Activated CD4-positive, CD25-positive, alpha-beta regulatory T cell treated with anti-CD3 and anti-CD28 coated beads, Interleukin-2, amount 50 U/mL, for 72 hours (primary cell): ENCODE data around the gene PRPS1L1.

Experiments
- DNase-seq: peaks from one replicate; pipeline ENCODE4 v3.0.0; 2021

PRPS1L1 gene

GRCh38 chr7:18013936-18014335 is 13.7 kb downstream of the PRPS1L1 start:
- no peak for DNase-seq

DNA sequence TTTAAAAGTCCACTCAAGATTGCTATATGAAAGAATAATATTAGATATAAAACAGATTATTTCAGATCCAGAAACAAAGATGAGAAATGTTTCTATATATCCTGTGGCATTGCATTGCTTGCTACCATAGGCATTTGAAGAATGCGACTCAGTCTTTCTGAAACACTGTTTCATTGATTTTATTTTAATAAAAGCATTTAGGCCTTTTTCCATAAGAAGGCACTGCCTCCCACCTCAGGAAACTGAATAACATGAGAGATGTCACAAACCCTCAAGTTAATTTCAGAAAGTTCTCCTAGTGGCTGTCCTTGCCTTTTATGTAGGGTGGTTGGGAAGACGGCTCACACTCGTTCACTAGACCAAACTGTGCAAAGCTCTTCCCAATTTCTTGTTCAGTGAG is 23.3 kb downstream of the PRPS1L1 start:
- no peak for DNase-seq

DNA sequence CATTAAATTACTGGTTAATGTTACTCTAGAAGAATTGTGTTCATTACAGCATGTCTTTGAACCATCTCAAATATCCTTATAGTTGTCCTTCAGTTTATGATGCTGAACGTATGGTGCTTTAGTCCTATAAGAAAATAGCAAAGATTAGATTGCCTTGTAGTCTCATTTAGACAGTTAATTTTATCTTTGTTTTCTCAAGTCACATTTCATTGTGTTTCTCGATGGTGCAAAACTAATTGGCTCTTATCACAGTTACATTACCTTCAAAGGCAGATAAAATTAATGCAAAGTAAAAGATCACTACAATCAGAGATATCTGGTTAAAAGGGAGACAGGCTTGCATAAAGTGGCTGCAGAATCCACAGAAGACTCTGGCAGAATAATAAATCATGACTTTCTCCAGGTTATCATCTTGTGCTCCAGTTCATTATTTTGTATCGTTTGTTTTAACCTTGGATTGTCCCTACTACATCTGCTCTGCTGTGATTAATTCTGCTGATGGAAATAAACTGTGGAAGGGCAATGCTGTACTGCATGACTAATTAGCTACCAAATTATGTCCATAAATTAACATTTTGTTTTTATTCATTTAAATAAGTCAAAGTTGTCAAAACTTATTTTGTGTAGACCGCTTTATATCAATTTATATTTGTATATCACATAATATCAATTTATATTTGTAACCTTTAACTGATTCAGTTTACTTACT is 24.2 kb downstream of the PRPS1L1 start:
- DNase-seq, result no peak

DNA sequence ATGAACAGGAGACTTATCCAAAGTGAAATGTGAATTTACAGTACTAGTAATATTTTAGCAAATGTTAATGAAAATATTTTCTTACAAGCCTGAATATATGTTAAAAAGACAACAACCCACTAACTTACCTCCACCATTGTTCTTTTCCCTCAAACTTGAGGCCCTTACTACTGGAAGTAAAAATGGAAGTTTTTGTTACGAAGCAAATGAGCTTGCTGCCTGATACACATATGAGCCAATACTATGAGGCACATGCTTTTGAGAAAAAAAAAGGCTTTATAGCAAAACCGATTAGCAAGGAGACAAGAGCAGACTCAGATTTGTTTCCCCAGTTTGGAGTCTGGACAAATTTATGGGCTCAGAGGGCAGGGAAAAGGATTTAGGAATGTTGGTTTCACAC is 29.0 kb downstream of the PRPS1L1 start:
- DNase-seq, result no peak

DNA sequence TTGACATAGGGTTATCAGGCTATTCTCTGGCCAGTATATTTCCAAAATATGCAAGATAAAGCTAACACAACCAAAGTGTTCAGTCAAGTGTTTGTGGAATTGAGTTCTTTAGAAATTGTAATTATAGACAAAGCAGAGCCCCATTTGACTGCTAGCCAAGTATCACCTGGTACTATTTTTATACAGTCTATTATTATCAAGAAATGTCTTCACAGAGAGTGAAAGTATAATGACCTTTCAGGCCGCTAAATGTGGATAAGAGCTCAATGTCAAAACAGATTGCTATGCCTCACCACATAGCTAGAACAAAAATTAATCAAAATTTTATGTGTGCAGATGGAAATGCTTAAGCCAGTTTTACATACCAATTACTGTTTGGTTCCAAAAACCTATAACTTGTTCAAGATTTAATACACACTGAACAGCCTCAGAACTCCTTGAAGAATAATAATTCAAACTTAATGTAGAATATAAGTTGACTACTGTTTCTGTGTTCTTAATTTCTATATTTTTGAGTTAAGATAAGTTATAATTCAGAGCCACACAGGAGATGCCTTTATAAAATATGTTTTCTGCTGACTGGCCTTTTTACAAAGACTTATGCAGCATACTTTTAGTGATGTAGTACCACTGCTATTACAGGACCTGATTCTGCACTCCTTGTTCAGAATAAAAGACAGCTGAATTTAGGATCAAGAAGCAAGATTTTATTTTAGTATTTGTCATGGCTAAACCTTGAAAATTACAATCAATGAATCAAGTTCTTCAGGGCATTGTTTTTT is 31.0 kb downstream of the PRPS1L1 start:
- no peak for DNase-seq

GRCh38 chr7:17996040-17996439 is 31.6 kb downstream of the PRPS1L1 start:
- DNase-seq, result no peak

- no peak for DNase-seq
Observed at GRCh38 chr7:17994079-17994850, 33.4 kb downstream of the PRPS1L1 start.

- no peak for DNase-seq
Observed at GRCh38 chr7:17991866-17992648, 35.6 kb downstream of the PRPS1L1 start.

GRCh38 chr7:17990761-17991160 is 36.9 kb downstream of the PRPS1L1 start:
- DNase-seq, result no peak

GRCh38 chr7:17989546-17989945 is 38.1 kb downstream of the PRPS1L1 start:
- DNase-seq, result no peak

DNA sequence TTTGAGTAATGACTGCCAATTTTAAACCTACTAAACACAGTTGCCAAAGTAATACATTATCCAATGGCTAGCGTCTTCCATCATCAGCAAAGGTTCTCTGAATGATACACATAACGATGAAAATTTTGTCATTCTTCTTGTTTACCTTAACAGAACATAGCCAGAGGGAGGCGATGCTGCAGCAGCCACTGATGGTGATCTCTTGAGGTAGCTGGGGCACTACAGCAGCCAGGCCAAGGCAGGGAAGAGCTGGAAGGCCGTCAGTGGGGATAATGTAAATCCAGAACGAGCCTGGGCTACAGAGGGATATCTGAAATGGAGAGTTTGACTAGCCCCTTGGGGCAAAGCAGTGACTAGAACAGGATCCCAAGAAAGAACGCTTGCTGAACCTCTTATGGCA is 38.8 kb downstream of the PRPS1L1 start:
- DNase-seq, result no peak

DNA sequence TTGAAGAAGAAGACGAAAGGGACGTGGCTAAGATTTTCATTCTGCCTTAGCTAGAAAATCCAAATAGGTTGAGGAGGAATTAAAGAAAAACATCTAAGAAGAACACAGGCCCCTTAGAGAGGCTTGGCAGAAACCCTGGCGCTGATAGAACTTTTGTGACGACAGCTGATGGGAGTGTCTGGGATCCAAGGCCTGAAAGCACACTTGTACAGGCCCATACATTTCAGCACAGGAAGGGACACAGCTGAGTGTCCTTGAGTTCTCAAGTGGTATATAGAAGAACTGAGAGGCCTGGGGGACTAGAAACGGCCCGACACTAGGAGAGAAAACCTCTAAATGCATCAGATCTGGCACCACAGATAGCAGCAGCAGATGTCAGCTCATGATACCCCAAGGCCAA is 39.5 kb downstream of the PRPS1L1 start:
- DNase-seq, result no peak

GRCh38 chr7:17986851-17987250 is 40.8 kb downstream of the PRPS1L1 start:
- DNase-seq, result no peak

DNA sequence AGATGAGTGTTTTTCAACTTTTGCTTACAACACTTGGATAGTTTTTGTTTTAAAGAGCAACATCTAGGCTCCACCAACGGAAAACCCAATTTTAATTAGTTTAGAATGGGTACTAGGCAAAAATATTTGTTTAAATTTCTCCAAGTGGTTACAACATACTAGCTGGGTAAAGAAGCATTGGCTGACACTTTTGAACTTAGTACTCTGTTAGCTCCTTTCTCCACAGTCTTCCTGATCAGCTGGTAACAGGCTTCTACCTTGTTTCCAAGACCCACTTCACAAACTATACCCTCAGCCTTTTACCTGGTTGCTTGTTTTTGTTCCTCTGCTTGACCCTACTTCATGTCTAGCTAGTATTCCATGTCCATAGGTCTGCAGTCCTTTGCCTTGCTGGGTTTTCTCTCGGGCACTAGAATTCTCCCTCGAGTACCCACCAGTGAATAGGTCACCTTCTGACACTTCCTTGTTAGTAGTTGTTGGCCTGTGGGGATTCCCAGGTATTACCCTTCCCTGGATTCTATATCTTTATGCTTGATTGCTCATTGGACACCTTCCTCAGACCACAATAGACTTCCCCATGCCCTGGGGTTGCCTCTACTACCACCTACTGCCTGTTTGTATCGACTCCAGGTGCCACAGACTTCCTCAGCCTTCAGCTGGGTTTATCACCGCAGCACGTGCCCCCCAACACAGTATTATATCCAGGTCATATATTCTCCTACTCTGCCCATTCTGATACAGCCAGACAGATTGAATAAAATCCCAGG is 42.0 kb downstream of the PRPS1L1 start:
- DNase-seq, result no peak

DNA sequence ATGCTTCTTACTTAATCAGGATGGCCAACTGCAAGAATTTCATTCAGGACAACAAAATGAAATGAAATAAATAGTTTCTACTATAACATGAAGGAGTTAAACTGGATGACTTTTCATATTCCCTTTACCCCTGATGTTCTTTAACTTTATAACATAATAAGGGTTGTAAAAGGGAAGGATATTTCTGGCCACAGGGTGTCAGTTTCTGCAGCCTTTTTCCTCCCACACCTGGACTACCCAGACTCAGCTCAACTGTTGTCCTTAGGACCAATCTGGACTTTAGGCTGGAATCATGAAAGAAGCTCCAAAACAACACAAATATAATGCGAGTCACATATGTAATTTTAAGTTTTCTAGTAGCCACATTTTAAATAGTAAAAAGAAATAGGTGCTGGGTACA is 43.4 kb downstream of the PRPS1L1 start:
- DNase-seq, result no peak

GRCh38 chr7:17983221-17984062 is 44.2 kb downstream of the PRPS1L1 start:
- no peak for DNase-seq

- no peak for DNase-seq
Observed at GRCh38 chr7:17976952-17977351, 50.7 kb downstream of the PRPS1L1 start.
